Smooth muscle cell of the brain vasculature (primary cell): ENCODE results near the gene ARHGAP22.

Experiments
- DNase-seq: peaks from one replicate; pipeline ENCODE4 v3.0.0-alpha.2; 2012; ENCODE audit warnings: low read depth, low spot score

Gene ARHGAP22

GRCh38 chr10:48497780-48498770 lies 106.8 kb downstream of the ARHGAP22 start:
- no peak for DNase-seq

- peak; percentile 35 for DNase-seq
These were observed 107.8 kb downstream of the ARHGAP22 start for GRCh38 chr10:48496831-48497779.

DNA sequence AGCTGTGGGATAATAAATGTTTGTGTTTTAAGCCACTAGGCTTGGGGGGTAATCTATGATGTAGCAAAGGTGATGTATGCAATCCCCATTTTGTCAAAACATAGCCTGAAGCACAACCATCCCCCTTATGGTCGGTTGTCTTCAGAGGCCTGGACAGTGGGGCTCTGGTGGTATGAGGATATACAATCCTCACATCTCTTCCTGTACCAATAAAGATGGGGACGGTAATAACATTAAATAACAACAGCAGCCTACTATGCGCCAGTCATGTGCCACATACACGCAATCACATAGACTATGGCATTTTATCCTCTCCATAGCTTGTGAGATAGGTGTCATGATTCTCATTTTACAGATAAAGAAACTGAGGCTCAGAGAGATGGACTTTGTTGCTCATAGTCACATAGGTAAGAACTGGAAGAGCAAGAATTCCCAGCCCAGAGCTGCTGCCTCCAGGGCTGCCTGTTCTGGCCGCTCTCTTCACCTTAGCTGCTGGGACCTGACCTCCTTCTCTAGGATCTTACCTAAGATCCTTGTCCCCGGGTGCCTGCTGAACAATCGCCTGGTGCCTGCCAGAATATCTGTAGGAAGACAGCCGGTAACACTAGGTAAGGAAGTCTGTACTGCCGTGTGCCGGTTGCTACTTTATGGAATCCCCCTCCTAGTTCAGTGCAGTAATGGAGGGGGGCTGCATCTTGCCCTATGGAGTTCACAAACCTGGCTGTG lies 108.6 kb downstream of the ARHGAP22 start:
- DNase-seq = no peak

DNA sequence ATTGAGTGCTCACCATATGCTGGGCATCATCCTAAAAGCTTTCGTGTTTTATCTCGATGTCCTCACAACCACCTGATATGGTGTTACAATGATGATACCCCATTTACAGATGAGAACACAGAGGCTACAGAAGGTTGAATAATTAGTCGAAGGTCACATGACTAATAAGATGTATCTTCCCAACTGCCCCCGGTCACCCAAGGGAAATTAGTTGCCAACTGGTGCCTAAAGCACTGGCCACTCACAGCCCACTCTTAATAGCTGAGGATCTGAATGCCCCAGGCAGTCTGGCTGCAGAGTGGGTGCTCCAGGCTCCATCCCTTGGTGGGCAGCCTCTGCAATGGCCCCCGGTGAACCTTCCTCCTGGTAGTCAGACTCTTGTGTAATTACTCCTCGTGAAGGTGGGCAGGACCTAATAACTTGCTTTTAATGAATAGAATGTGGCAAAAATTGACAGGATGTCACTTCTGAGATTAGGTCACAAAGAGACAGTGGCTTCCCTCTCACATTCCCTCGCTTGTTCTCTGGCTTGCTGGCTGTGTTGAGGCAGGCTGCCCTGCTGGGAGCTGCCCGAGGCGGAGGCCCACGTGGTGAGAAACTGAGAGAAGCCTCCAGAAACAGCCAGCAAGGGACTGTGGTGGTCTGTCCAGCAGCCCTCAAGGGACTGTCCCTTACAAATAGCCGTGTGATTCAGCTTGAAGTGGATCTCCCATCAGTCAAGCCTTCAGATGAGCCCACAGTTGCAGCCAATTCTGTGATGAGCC lies 109.4 kb downstream of the ARHGAP22 start:
- no peak for DNase-seq

DNA sequence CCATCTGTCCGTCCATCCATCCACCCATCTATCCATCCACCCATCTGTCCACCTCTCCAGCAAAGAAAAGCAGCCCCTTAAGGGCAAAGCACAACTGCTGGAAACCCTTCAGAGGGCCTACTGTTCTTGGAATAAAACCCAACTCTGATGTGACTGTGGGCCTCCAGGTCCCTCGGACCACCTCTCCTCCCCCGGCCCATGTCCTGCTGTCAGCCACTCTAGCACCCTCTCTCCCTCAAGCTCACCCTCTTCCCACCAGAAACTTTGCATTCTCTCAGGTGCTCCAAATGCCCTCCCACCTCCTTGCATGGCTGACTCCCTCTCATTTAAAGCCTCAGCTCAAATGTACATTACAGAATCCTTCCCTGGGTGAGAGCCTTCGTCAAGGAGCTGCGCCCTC lies 110.3 kb downstream of the ARHGAP22 start:
- DNase-seq = no peak

DNA sequence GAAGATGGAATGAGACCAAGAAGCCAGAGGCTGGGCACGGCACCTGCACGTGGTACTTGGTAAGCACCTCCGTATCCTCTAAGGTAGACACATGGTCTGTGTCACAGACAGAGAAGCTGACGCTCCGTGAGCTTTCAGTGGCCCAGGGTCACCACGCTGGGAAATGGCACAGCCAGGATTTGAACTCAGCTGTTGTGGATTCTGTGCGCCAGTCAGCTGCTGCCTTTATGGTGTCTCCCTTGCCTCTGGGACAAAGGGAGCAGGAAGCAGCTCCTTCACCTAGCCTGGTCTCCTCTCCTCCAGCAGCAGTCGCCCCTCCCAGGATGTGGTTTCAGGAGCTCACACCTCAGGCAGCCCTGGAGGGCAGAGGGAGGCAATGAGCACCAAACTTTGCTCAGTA lies 110.8 kb downstream of the ARHGAP22 start:
- DNase-seq = no peak

DNA sequence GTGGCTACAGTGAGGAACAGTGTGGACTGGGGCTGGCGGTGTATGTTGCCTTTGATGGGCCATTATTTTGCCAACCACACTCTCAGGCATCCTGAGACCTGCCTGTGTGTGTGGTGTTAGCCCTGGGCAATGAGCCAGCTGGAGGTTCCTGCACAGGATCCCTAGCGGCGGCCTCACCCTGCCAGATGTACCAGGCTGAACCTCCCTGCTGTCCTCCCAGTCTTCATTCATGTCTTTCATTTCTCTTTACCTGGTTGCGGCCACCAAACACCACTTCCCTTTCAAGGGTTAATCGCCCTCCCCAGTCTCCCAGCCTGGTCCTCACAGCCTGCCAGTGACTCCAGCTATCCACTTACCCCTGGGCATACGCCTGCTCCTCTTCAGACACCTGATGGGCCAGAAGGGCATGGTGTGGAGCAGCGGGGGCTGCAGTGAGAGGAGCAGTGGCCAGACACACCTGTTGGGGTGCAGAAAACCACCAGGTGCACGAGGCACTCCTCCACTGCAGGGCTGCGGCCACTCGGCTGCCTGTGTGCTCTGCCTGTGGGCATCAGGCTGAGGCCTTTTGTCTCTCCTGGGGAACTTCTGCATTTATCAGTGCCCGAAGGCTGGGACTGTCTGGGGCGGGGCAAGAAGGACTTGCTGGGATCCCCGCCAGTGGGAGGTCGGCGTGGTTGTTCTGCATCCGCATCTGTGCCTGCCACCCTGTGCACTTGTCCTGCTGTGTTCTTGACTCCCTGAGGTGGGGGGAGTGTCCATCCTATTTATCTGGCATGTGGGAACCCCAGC lies 111.6 kb downstream of the ARHGAP22 start:
- no peak for DNase-seq

DNA sequence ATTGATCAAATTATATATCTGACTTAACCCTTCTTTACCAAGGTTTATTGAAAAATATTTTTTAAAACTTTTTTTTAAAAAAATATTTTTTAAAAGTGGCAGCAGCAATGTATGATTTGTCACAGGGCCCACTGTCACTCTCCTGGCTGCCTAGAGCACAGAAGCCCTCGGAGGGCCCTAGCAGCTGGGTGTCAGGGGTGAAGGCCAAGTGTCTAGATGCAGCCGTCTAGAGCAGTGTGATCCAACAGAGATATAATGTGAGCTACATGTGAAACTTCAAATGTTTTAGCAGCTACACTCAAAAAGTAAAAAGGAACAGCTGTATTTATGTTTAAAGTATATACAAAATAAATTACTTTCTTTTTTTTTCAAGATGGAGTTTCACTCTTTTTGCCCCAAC lies 112.7 kb downstream of the ARHGAP22 start:
- no peak for DNase-seq

GRCh38 chr10:48491392-48492139 lies 113.3 kb downstream of the ARHGAP22 start:
- DNase-seq = no peak

GRCh38 chr10:48490946-48491345 lies 113.9 kb downstream of the ARHGAP22 start:
- DNase-seq = no peak

DNA sequence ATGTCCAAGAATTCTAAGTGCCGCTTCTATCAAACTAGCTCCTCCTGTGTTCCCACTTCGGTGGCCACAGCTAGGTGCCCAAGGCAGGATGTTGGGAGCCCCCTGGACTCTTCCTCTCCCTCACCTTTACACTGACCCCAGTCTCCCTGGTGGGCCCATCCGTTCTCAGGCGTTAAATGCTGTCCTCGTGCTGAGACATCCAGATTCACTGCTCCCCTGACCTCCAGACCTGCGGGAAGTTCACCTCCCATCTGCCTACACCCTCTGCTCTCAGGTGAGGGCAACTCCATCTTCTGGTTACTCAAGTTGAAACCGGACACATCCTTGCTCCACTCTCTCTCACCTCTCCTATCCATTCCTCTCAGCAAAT lies 114.3 kb downstream of the ARHGAP22 start:
- no peak for DNase-seq

GRCh38 chr10:48489099-48489498 lies 115.8 kb downstream of the ARHGAP22 start:
- DNase-seq = no peak

DNA sequence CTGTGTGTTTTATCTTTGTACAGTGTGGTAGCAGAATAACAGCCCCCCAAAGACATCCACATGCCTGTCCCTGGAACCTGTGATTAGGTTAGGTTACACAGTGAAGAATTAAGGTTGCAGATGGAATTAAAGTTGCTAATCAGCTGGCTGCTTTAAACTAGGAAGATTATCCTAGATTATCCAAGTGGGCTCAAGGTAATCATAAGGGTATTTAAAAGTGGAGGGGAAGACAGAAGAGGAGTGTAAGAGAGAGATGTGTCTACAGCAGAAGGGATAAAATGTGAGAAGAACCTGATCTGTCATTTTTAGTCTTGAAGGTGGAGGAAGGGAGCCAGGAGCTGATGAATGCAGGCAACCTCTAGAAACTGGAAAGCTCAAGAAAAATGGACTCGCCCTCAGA lies 117.6 kb downstream of the ARHGAP22 start:
- no peak for DNase-seq

DNA sequence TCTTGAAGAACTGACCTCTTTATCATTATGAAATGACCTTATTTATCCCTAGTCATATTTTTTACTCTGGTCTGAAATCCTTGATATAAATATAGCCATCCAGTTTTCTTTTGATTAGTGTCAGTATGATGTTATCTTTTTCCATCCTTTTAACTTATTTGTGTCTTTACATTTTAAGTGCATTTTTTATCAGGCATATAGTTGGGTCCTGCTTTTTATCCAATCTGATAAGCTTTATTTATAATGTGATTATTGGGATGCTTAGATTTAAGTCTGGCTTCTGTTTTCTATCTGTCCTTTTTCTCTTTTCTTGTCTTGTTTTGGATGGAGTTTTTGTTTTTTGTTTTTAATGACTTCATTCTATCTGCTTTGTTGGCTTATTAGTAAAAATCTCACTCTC lies 119.2 kb downstream of the ARHGAP22 start:
- no peak for DNase-seq

GRCh38 chr10:48484911-48485310 lies 120.0 kb downstream of the ARHGAP22 start:
- DNase-seq = no peak

GRCh38 chr10:48482207-48482606 lies 122.7 kb downstream of the ARHGAP22 start:
- no peak for DNase-seq

DNA sequence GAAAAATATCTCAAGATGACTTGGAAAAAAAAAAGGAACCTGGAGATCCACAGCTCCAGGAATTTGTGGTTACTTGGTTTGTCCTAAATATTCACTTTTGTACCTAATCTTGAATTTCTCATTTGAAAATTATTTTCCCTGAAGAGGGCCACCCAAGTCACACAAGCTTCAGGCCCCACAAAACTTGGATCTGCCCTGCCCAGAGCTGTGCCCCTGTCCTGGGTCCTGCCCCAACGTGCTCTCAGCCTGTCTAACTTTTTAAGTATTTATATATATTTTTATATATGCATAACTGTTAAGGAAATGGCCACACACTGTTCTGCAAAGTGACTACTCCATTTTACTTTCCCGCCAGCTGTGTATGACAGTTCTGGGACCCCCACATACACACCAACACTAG lies 123.5 kb downstream of the ARHGAP22 start:
- DNase-seq = no peak

DNA sequence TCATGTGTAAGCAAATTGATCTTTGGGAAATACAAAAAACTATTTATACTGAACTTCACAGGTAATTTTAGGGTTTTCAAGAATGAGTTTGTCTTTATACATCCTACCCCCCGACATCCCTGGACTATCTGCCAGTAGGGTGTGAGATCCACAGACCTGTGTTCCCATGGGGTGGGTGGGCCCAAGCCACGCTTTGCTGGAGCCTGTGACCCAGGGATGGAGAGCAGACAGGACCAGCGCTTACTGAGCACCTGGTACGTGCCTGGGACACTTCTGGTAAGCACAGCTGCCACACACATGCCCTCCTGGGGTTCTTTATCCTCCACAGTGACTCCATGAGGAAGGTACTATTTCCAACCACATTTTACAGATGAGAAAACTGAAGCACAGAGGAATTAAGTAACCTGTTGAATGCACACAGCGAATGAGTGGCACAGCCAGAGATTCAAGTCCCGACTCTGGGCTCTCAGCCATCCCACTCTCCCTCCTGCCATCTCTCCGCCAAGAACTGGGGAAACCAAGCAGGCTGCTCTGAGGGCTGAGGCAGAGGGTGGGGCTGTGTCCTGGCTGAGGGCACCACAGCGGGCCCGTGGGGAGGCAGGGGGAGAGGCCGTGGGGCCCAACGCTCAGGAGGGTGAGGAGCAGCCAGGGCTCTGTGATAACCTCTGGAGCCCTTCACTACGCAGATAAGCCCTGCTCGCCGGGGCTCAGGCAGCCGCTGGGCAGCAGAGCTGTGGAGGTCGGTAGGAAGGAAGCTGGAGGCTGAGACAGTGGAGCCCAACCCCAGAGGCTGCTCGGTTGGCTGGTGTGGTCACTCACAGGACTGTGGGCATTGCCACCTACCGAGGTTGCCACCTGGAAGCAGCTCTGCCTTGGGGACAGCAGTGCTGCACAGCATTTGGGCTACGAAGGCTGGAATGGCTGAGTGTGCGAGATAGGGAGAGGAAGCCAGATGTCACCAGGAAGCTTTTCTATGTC lies 124.2 kb downstream of the ARHGAP22 start:
- DNase-seq = no peak
